ENCODE measurements around the gene DDX3X. TPM values are rescaled to one million over a fixed set of nuclear protein-coding genes. Genes with fewer than 3 reads are reported as not detected.
"Not testable (repeated sequence)": the region's sequence is repeated elsewhere in the genome, so short reads cannot be mapped to it uniquely, and the experiment has no call there.

DDX3X gene
- total RNA-seq, 1 donor from 2014 or later: 308 TPM

GRCh38 chrX:41397219-41397618 is 63.3 kb downstream of the DDX3X start:
- Mint-ChIP-seq H3K27me3 (no peaks in the 10 kb centered on the region), H3K4me3 (ENCODE audit: low read depth) (no peak overlapping the region), H3K9me3 (ENCODE audit: low read depth) (peaks cover 11% of the 10 kb centered on the region), H3K27ac (no peak overlapping the region), H3K36me3 (ENCODE audit: insufficient read depth) (no peaks in the 10 kb centered on the region), H3K4me1 (ENCODE audit: low read depth) (no peaks in the 10 kb centered on the region)
- no peak for DNase-seq (ENCODE audit: low spot score, unreplicated experiment)
- no peak for TF ChIP-seq CTCF (IDR thresholded peaks at IDR 0.05; ENCODE audit: unreplicated experiment)

DNA sequence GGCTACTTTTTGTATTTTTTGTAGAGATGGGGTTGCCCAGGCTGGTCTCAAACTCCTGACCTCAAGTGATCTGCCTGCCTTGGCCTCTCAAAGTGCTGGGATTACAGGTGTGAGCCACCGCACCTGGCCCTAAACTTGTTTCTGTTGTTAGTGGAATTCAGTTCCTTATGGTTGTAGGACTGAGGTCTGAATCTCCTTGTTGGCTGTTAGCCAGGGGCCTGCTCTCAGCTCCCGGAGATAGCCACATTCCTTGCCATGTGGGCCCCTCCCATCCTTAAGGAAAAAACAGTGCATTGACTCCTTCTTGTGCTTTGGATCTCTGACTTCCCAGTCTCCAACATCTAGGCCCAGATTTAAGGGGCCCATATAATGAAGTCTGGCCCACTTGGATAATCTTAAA is 63.8 kb downstream of the DDX3X start:
- H3K4me1 Mint-ChIP-seq (ENCODE audit: low read depth): no peaks in the 10 kb centered on the region
- TF ChIP-seq CTCF (IDR thresholded peaks at IDR 0.05; ENCODE audit: unreplicated experiment): no peak
- H3K27me3 Mint-ChIP-seq: no peaks in the 10 kb centered on the region
- no peak overlapping the region for H3K27ac Mint-ChIP-seq
- peaks cover 11% of the 10 kb centered on the region for H3K9me3 Mint-ChIP-seq (ENCODE audit: low read depth)
- H3K4me3 Mint-ChIP-seq (ENCODE audit: low read depth): no peak overlapping the region
- H3K36me3 Mint-ChIP-seq (ENCODE audit: insufficient read depth): no peaks in the 10 kb centered on the region
- no peak for DNase-seq (ENCODE audit: low spot score, unreplicated experiment)

GRCh38 chrX:41402556-41402955 is 68.6 kb downstream of the DDX3X start:
- H3K9me3 Mint-ChIP-seq (ENCODE audit: low read depth); DNase-seq (ENCODE audit: low spot score, unreplicated experiment); H3K27ac Mint-ChIP-seq; H3K36me3 Mint-ChIP-seq (ENCODE audit: insufficient read depth); H3K4me1 Mint-ChIP-seq (ENCODE audit: low read depth); H3K27me3 Mint-ChIP-seq; H3K4me3 Mint-ChIP-seq (ENCODE audit: low read depth): not testable (repeated sequence)

GRCh38 chrX:41405551-41405950 is 71.6 kb downstream of the DDX3X start:
- no peak overlapping the region for H3K4me3 Mint-ChIP-seq (ENCODE audit: low read depth)
- peaks cover 2% of the 10 kb centered on the region for H3K36me3 Mint-ChIP-seq (ENCODE audit: insufficient read depth)
- H3K9me3 Mint-ChIP-seq (ENCODE audit: low read depth): peaks cover 3% of the 10 kb centered on the region
- H3K27ac Mint-ChIP-seq: peak overlapping the region; percentile 78
- no peak for TF ChIP-seq CTCF (IDR thresholded peaks at IDR 0.05; ENCODE audit: unreplicated experiment)
- no peaks in the 10 kb centered on the region for H3K27me3 Mint-ChIP-seq
- no peak for DNase-seq (ENCODE audit: low spot score, unreplicated experiment)
- no peaks in the 10 kb centered on the region for H3K4me1 Mint-ChIP-seq (ENCODE audit: low read depth)

GRCh38 chrX:41406201-41406600 is 72.2 kb downstream of the DDX3X start:
- Mint-ChIP-seq H3K4me1 (ENCODE audit: low read depth) (no peaks in the 10 kb centered on the region), H3K9me3 (ENCODE audit: low read depth) (peaks cover 5% of the 10 kb centered on the region), H3K27me3 (no peaks in the 10 kb centered on the region), H3K4me3 (ENCODE audit: low read depth) (no peak overlapping the region), H3K36me3 (ENCODE audit: insufficient read depth) (peaks cover 2% of the 10 kb centered on the region), H3K27ac (no peak overlapping the region)
- no peak for DNase-seq (ENCODE audit: low spot score, unreplicated experiment)
- no peak for TF ChIP-seq CTCF (IDR thresholded peaks at IDR 0.05; ENCODE audit: unreplicated experiment)

GRCh38 chrX:41407816-41408215 is 73.9 kb downstream of the DDX3X start:
- H3K27me3 Mint-ChIP-seq: no peaks in the 10 kb centered on the region
- H3K4me3 Mint-ChIP-seq (ENCODE audit: low read depth): no peak overlapping the region
- H3K27ac Mint-ChIP-seq: no peak overlapping the region
- TF ChIP-seq CTCF (IDR thresholded peaks at IDR 0.05; ENCODE audit: unreplicated experiment): no peak
- no peaks in the 10 kb centered on the region for H3K4me1 Mint-ChIP-seq (ENCODE audit: low read depth)
- no peak for DNase-seq (ENCODE audit: low spot score, unreplicated experiment)
- peaks cover 6% of the 10 kb centered on the region for H3K9me3 Mint-ChIP-seq (ENCODE audit: low read depth)
- peaks cover 2% of the 10 kb centered on the region for H3K36me3 Mint-ChIP-seq (ENCODE audit: insufficient read depth)
